NCI-H1048 (cell line): ENCODE data around the gene GGTLC2.
"Not testable (repeated sequence)": the region's sequence is repeated elsewhere in the genome, so short reads cannot be mapped to it uniquely, and the experiment has no call there.

Experiments used
- DNase-seq: peaks from one replicate; lab custom pipeline; 2025; lab: John Stamatoyannopoulos, UW

Gene GGTLC2

DNA sequence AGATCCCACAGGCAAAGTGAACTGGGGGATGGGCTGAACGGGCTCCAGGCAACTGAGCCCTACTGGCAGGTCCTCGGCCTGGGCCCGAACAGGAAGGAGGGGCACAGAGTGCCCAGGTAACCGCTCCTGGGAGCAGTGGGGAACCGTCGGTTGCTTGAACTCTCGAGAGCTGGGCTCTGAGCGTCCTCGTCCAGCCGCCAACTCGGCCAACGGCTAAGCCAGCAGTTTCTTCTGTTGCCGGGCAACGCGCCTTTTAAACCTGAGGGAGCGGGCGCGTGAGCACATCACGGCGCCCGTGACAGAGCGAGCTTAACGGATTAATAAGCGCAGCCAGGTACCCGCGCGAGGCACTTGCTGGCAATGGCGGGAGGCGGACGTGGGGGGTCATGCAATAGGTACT lies at the start of gene GGTLC2:
GGTLC2 (plus strand) TSS at position 301 of the 400 bp plus-strand sequence. CDS start 1,732 bp downstream, outside the sequence.
- DNase-seq, result not testable (repeated sequence)

DNA sequence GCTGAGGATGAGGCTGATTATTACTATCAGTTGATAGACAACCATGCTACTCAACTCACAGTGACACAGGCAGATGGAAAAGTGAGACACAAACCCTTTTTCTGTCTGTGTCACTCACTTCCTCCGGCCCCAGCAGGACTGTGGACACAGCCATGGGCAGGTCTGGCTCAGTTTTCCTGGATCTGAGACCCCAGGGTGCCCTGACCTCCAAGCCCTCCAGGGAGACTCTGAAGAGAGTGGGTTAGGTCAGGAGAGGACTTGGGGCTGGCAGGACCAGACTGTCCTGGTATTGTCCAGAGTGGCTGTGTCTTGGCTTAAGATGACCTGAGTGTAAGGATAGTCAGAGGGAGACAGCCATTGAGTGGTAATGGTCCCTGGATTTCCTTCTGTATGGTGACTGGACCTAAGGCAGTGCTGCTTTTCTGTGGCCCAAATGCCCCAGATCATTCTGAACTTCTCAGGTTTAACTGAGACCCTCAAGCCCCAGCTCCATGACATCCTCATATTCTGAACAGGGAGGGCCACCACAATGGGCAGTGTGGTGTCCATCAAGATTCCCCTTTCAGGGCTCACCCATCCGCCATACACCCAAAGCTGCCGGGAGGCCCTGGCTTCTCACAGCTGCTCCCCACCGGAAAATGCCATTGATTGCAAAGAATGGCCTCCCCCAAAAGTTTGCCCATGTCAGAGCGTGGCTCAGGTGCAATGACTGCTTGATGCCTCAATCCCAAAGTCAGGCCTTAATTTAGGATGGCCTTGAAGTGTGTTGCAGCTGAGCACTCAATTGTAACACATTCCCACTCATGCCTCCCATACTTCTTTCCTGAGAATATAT lies 49.2 kb upstream of the GGTLC2 start:
- no peak for DNase-seq

DNA sequence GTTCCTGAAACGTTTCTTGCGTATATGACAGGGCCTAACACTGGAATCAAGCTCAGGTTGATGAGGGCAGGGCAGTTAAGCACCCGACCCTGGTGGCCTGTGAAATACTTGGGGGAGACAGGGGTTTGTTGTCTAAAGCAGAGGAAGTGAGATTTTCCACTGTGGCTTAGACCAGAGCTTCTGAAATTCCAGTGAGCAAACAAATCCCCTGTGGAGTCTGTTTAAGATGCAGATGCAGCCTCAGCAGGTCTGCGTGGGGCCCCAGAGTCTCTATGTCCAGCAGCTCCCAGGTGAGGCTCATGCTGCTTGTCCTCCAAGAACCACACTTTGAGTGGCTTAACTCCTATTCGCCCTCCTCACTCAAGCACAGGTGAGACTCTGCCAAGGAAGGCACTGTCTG lies 46.3 kb upstream of the GGTLC2 start:
- DNase-seq, result no peak

DNA sequence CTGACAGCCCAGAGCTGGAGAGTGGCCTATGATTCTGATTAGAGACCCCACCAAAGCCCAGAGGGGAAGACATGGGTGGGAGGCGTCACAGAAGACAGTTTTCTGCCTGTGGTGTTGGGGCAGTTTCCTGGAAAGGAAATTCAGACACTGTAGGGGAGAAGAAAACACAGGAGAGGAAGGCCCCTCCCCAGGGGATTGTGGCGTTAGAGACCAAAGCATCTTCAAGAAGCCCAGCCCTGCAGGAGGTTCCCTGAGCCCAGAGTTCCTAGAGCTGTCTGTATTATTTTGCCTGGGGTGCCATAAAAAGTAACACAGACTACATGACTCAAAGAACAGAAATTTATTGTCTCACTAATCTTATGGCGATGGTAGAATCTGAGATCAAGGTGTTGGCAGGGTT lies 45.2 kb upstream of the GGTLC2 start:
- no peak for DNase-seq

DNA sequence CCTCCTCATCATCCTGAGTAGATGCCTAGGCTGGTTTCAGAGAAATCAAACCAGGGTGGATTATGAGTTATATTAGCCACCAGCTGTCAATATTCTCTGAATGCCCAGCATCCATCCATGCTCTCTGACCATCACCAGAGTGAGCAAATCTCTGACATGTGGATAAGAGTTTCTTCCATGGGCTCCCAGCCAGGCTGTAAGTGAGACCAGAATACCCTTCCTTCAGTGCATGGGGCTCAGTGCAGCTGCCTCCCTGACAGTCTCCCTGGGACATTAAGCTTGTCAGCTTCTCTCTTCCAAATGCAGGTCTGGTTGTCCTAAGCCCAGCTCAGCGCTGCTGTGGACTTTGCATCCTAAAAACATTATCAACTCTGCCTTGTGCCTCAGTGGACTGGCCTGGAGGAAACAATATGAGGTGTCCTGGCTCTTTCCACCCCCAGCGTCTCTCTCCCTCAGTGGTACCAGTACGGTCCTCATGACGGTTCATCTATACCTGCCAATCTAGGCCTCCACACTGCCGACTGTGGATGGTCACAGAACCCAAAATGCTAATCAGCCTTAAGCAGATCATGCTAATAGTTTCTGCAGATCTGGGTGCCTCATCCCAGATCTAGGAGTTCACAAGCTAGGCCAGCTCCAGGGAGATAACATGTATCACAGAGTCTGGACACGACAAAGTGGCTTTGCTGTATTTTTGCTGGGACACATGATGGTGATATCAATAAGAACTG lies 43.7 kb upstream of the GGTLC2 start:
- DNase-seq, result no peak

GRCh38 chr22:22603470-22603947 lies 40.9 kb upstream of the GGTLC2 start:
- no peak for DNase-seq

- no peak for DNase-seq
Observed at GRCh38 chr22:22604326-22605073, 39.9 kb upstream of the GGTLC2 start.

- no peak for DNase-seq
Observed at GRCh38 chr22:22605074-22605404, 39.4 kb upstream of the GGTLC2 start.

DNA sequence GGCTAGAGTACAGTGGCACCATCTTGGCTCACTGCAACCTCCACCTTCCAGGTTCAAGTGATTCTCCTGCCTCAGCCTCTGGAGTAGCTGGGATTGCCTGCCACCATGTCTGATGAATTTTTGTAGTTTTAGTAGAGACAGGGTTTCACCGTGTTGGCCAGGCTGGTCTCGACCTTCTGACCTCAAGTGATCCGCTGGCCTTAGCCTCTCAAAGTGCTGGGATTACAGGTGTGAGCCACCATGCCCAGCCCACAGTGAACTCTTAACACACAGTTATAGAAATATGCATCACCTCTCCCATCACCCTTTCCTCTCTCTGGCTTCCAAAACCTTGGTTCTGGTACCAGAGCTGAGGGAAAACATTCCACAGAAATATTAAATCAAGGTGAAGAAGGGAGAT lies 36.4 kb upstream of the GGTLC2 start:
- not testable (repeated sequence) for DNase-seq

DNA sequence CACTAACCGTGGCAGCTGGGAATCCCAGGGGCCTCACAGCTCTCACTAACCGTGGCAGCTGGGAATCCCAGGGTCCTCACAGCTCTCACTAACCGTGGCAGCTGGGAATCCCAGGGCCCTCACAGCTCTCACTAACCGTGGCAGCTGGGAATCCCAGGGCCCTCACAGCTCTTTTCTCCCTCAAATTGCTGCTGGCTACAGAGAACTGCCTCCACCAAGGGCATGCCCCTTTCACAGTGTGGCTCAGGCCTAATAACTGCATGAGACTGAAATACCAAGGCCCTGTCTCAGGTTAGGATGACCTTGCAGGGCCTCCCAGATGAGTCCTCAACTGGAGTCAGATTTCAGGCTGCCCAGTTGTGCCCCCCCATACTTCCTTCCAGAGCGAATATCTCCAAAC lies 35.1 kb upstream of the GGTLC2 start:
- DNase-seq, result no peak

DNA sequence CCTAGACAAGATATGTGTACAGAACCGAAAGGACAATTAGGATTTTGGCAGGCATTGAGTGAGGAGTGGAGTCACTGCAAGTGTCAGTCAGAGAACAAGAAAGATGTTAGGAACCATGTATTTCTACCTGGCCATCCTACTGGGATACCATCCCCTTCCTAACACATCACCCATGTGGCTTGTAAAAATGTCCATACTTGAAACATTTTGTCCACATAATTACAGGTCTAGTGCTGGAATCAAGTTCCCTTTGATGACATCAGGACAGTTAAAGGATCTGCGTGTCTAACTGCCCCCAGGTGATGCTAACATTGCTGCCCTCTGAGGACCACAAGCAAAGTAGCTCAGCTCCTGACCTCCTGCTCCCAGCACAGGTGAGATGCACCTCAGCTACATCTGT lies 31.9 kb upstream of the GGTLC2 start:
- DNase-seq, result no peak

GRCh38 chr22:22614065-22614464 lies 30.3 kb upstream of the GGTLC2 start:
- no peak for DNase-seq

DNA sequence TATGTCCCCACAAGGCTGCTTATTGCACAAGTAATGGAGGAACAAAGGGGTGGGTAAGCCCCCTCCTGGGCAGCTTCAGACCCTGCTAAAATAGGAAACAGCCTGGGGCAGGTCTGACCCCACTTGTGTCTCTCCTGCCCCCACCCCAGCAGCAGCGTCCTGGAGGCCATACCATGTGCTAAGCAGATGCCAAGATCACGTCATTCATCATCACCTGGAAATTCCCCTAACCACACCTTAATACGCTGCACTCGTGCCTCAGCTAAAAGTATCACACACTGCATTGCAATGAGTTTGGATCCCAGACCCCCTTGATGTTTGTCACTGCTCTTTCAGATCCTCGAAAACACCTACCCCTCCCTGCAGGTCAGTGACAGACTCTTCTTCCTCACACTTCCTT lies 27.8 kb upstream of the GGTLC2 start:
- no peak for DNase-seq

DNA sequence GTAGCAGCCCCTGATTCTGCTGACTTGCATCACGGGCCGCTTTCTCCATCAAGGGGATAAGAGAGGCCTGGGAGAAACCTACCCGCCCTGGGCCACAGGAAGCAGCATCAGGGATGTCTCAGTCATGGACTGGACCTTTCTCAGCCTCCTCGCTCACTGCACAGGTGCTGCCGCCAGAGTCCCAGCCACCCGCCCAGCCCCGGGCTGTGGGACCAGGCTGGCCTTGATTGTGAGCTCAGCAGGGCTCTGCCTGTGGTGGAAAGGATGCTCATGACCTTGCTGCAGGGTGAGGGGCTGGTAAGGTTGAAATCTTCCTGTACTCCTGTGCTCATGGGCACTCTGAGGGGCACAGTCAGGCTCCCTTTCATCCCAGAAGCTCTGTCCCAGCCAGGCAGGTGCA lies 26.0 kb upstream of the GGTLC2 start:
- no peak for DNase-seq

- DNase-seq, result no peak
Observed at GRCh38 chr22:22618923-22619322, 25.5 kb upstream of the GGTLC2 start.

DNA sequence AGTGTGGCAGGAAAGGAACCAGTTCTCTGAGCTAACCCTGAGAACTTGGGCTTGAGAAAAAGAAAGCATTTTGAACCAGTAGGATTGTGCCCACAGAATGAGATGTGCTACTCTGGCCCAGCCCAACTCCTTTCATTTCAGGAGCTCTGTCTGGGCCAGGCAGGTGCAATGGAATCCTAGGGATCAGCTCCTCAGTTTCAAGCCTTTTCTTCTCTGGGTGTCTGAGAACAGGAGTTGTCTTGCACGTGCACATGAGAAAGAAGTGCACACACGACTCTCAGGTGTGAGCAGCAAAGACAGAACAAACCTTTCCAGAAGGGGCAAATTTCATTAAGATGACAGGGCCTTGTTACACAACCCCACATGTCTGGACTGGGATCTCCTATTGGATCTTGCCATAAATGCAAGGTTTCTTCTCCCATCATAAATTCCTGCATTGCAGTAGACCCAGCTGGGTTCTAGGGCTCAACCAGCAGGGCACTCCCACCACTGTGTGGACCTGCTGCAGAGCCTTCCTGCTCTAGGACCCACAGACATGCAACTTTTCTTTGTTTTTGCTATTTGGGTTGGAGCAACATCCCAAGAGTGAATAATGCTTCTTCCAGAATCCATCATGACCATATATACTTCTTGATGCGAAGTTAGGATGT lies 24.5 kb upstream of the GGTLC2 start:
- no peak for DNase-seq

GRCh38 chr22:22628546-22629495 lies 15.6 kb upstream of the GGTLC2 start:
- not testable (repeated sequence) for DNase-seq

GRCh38 chr22:22631223-22631652 lies 13.2 kb upstream of the GGTLC2 start:
- not testable (repeated sequence) for DNase-seq

DNA sequence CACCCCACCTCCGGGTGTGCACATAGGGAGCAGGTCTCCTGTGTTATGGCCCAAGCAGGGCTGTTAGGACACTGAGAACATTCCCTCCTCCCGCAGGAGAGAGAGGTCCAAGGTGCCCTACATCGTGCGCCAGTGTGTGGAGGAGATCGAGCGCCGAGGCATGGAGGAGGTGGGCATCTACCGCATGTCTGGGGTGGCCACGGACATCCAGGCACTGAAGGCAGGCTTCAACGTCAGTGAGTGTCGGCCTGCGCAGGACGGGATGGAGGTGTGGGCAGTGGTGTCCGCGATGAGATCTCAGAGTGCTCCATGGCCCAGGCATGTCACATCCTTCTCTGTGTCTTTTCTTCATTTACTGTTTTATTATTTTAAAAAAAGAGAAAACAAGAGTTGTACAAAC lies 12.2 kb upstream of the GGTLC2 start:
- not testable (repeated sequence) for DNase-seq

GRCh38 chr22:22633533-22633932 lies 10.9 kb upstream of the GGTLC2 start:
- DNase-seq, result not testable (repeated sequence)

GRCh38 chr22:22636260-22636659 lies 8.2 kb upstream of the GGTLC2 start:
- not testable (repeated sequence) for DNase-seq
